Thymus (tissue), 11 donors: ENCODE data around the gene ZNF579. TPM values are rescaled to one million over a fixed set of nuclear protein-coding genes. Genes with fewer than 3 reads are reported as not detected.
A peak's percentile ranks its signal among the peaks of the same experiment; 100 is the strongest.

Experiments used
- DNase-seq, 9 donors: peaks; one replicate each; pipeline ENCODE4 v3.0.0-alpha.2; 2013; ENCODE audit warnings: low spot score in 9 of 9, low read depth in 6 of 9, missing footprints in 1 of 9
- H3K27ac ChIP-seq, 2 donors: one replicate each; pipeline ENCODE4 v1.5.1; 2013; ENCODE audit warnings: control low read depth in 1 of 2, low read depth in 1 of 2, low read length in 1 of 2, mild to moderate bottlenecking in 1 of 2, moderate library complexity in 1 of 2
- H3K27me3 ChIP-seq, 2 donors: one replicate each; pipeline ENCODE4 v1.5.1; 2013; ENCODE audit warnings: low read length in 1 of 2; ENCODE audit not compliant: control insufficient read depth in 2 of 2, insufficient read depth in 1 of 2
- H3K36me3 ChIP-seq, 2 donors: one replicate each; pipeline ENCODE4 v1.5.1; 2013; ENCODE audit warnings: low read length in 1 of 2, mild to moderate bottlenecking in 1 of 2, moderate library complexity in 1 of 2; ENCODE audit not compliant: control insufficient read depth in 2 of 2, insufficient read depth in 2 of 2
- H3K4me1 ChIP-seq, 2 donors: one replicate each; pipeline ENCODE4 v1.5.1; 2013; ENCODE audit warnings: low read length in 2 of 2; ENCODE audit not compliant: control insufficient read depth in 2 of 2, insufficient read depth in 2 of 2
- H3K4me3 ChIP-seq, 2 donors: one replicate each; pipeline ENCODE4 v1.5.1; 2013; ENCODE audit warnings: low read length in 2 of 2, control low read depth in 1 of 2, mild to moderate bottlenecking in 1 of 2
- H3K9me3 ChIP-seq, 2 donors: one replicate each; pipeline ENCODE4 v1.5.1; 2013; ENCODE audit warnings: low read length in 1 of 2, mild to moderate bottlenecking in 1 of 2; ENCODE audit not compliant: control insufficient read depth in 2 of 2, insufficient read depth in 1 of 2
- WGBS: extraction: QIAGEN DNeasy Blood & Tissue Kit; methylation state at CpG from one replicate; pipeline ENCODE4 v1.1.7; 2013; 5-methylcytosine and 5-hydroxymethylcytosine counted together
- polyA plus RNA-seq: library from polyadenylated mRNA; stranded (reverse); fragments of 200-250 nt; gene quantifications from one replicate; pipeline ENCODE4 v1.2.3, GENCODE V29; 2013
- total RNA-seq: library from RNA; stranded (reverse); fragments of 120-200 nt; gene quantifications from one replicate; pipeline ENCODE4 v1.2.4, GENCODE V29; 2013
- donor health status: healthy.

Gene ZNF579
- total and polyA plus RNA-seq, 2 donors, result 2.3 to 5.5 TPM

GRCh38 chr19:55605637-55606470 is 25.2 kb upstream of the ZNF579 start, which contains the start of gene ZNF865:
ZNF865 (plus strand) TSS chr19:55605647; CDS start chr19:55613619, 7,972 bp downstream.
- under 1% methylated on average over 44 of the region's 44 CpGs for WGBS
- peak in 6 of 9 donors; percentile 49 to 86 (median 70) for DNase-seq
- H3K4me1 ChIP-seq, result peaks cover 15 to 40% of the 10 kb centered on the region in 2 donors

DNA sequence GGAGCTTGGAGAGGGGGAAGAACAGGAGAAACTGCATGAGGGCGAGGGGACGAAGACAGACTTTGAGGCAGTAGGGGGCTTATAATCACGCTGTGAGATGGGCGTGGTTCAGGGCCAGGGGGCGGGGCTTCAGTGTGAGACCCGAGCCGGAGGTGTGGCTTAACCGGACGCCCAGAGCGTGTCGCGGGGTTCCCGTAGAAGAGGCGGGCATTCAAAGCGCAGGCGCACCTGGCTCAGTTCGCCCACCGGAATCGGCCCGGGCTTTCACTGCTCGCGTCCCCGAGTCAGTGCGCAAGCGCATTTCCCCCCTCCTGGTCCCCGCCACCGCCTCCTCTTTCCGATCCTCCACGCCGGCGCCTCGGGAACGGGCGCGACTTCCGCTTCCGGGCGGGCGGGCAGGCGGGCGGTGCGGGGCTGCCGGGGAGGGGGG is 24.6 kb upstream of the ZNF579 start:
- Histone ChIP-seq H3K27me3 (no peaks in the 10 kb centered on the region), H3K36me3 (peaks cover 8 to 11% of the 10 kb centered on the region in 2 donors), H3K27ac (peak overlapping the region; percentile 86 to 97), H3K4me1 (peaks cover 16 to 44% of the 10 kb centered on the region in 2 donors), H3K4me3 (peak overlapping the region; percentile 56 to 87), H3K9me3 (no peaks in the 10 kb centered on the region)
- peak; percentile 87 to 98 (median 92) for DNase-seq
- 2% methylated on average over 43 of the region's 43 CpGs for WGBS

More at GRCh38 chr19:55605637-55606470, 25.2 kb upstream of the ZNF579 start, which contains the start of gene ZNF865:
- no peaks in the 10 kb centered on the region for H3K9me3 ChIP-seq
- H3K27me3 ChIP-seq, result no peaks in the 10 kb centered on the region
- peak within 1 kb of the TSS; percentile 81 to 87 for H3K4me3 ChIP-seq
- H3K36me3 ChIP-seq, result peaks cover 11 to 12% of the 10 kb centered on the region in 2 donors
- H3K27ac ChIP-seq, result peak within 1 kb of the TSS; percentile 86 to 97

GRCh38 chr19:55603581-55604292 is 23.1 kb upstream of the ZNF579 start:
- Histone ChIP-seq H3K27me3 (no peaks in the 10 kb centered on the region), H3K4me1 (peaks cover 16 to 46% of the 10 kb centered on the region in 2 donors), H3K27ac (no peak overlapping the region), H3K4me3 (no peak overlapping the region), H3K36me3 (peaks cover 0 to 4% of the 10 kb centered on the region in 2 donors), H3K9me3 (peaks cover 0 to 7% of the 10 kb centered on the region in 2 donors)
- DNase-seq, result no peak
- WGBS, result 92% methylated on average over 22 of the region's 22 CpGs

DNA sequence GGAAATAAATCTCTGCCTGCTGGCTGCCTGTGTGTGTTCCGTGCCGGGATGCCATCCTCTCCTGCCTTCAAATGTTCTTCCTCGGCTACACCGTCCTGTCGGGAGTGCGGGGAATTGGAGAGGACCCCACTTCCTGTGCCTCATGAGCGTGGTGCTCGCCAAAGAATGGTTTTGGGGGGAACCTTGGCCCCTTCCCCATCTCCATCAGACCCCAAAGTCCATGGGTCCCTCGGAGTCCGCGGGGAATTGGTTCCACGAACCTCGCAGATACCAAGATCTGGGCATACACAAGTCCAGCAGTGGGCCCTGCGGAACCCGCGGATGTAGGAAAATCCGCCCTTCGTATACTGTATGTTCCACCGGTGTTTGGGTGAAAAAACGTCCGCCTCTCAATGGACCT is 22.5 kb upstream of the ZNF579 start:
- no peak for DNase-seq
- Histone ChIP-seq H3K27ac (no peak overlapping the region), H3K36me3 (peaks cover 0 to 4% of the 10 kb centered on the region in 2 donors), H3K27me3 (no peaks in the 10 kb centered on the region), H3K4me3 (no peak overlapping the region), H3K4me1 (peaks cover 16 to 49% of the 10 kb centered on the region in 2 donors), H3K9me3 (peaks cover 0 to 7% of the 10 kb centered on the region in 2 donors)
- 98% methylated on average over 21 of the region's 21 CpGs for WGBS

GRCh38 chr19:55602104-55603001 is 21.7 kb upstream of the ZNF579 start:
- Histone ChIP-seq H3K27ac (no peak overlapping the region), H3K36me3 (peaks cover 1 to 7% of the 10 kb centered on the region in 2 donors), H3K4me1 (peaks cover 16 to 49% of the 10 kb centered on the region in 2 donors), H3K4me3 (no peak overlapping the region), H3K9me3 (peaks cover 0 to 7% of the 10 kb centered on the region in 2 donors), H3K27me3 (no peaks in the 10 kb centered on the region)
- 99% methylated on average over 60 of the region's 60 CpGs for WGBS
- no peak for DNase-seq

DNA sequence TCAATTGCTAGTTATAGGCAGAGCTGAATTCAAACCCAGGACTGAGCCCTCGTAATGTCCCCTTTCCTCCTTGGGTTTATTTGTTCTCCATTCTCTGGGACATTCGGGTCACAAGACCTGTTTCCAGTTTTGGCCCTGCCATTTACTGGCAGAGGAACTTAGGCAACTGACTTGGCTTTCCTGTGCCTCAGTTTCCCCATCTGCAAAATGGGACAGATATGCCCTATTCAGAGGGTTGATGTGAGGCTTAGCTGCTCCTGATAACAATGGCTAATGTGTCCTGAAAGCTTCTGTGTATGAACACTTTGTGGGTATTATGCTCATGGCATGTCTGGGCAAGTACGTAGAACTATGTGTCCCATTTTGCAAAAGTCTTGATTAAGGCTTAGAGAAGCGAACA is 20.4 kb upstream of the ZNF579 start:
- Histone ChIP-seq H3K27ac (peak overlapping the region; percentile 95 to 97), H3K4me1 (peaks cover 12 to 38% of the 10 kb centered on the region in 2 donors), H3K4me3 (peak overlapping the region; percentile 61 to 75), H3K36me3 (peaks cover 11 to 15% of the 10 kb centered on the region in 2 donors), H3K9me3 (peaks cover 0 to 7% of the 10 kb centered on the region in 2 donors), H3K27me3 (no peaks in the 10 kb centered on the region)
- 89% methylated on average over 4 of the region's 4 CpGs for WGBS
- no peak for DNase-seq

DNA sequence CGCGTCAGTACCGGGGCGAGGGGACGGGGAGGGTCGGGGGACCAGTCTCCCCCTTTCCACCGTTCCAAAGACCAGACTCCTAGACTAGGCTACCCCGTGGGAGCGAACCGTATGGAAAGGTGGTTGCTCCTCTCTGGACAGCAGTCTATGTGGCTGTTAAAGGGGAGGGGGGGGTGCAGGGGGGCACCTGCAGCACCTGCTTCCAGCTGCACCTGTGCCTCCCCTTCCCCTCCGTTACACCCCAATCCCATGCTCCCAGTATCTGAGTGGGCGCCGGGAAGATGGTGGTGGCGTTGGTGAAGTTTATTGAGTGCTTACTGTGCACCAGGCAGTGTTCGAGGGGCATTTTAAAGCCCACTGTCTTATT is 20.0 kb upstream of the ZNF579 start:
- H3K27ac ChIP-seq, result peak overlapping the region; percentile 95 to 97
- WGBS, result 5% methylated on average over 15 of the region's 15 CpGs
- H3K4me1 ChIP-seq, result peaks cover 12 to 34% of the 10 kb centered on the region in 2 donors
- peaks cover 16 to 19% of the 10 kb centered on the region in 2 donors for H3K36me3 ChIP-seq
- H3K4me3 ChIP-seq, result peak overlapping the region; percentile 61 to 75
- peaks cover 0 to 7% of the 10 kb centered on the region in 2 donors for H3K9me3 ChIP-seq
- peak in 1 of 9 donors; percentile 13 for DNase-seq
- no peaks in the 10 kb centered on the region for H3K27me3 ChIP-seq

- peaks cover 21 to 23% of the 10 kb centered on the region in 2 donors for H3K36me3 ChIP-seq
- H3K4me1 ChIP-seq, result peaks cover 12 to 34% of the 10 kb centered on the region in 2 donors
- DNase-seq, result peak; percentile 92 to 99 (median 96)
- peaks cover 0 to 7% of the 10 kb centered on the region in 2 donors for H3K9me3 ChIP-seq
- H3K27me3 ChIP-seq, result no peaks in the 10 kb centered on the region
- under 1% methylated on average over 95 of the region's 97 CpGs for WGBS
- peak within 1 kb of the TSS; percentile 75 to 92 for H3K4me3 ChIP-seq
- peak within 1 kb of the TSS; percentile 95 to 100 for H3K27ac ChIP-seq
These were observed 19.4 kb upstream of the ZNF579 start, which contains the start of gene ZNF524 for GRCh38 chr19:55599842-55600661. ZNF524 (plus strand) TSS chr19:55600288; CDS start chr19:55602113, 1,825 bp downstream.
